Immature natural killer cell (primary cell): Measurements from ENCODE around the gene STOX1. TPM values are rescaled to one million over a fixed set of nuclear protein-coding genes. Genes with fewer than 3 reads are reported as not detected.

ENCODE experiments used
- DNase-seq, 3 donors: peaks; one replicate each; pipeline ENCODE4 v3.0.0; 2022; ENCODE audit warnings: mixed read lengths in 1 of 3
- H3K27ac Mint-ChIP-seq, 6 donors: one replicate each; pipeline ENCODE4 v1.8.0; 2020; ENCODE audit warnings: mixed read lengths in 6 of 6, mild to moderate bottlenecking in 5 of 6, inconsistent platforms in 4 of 6, moderate library complexity in 3 of 6
- H3K27me3 Mint-ChIP-seq, 3 donors: one replicate each; pipeline ENCODE4 v1.8.0; 2020 to 2021; ENCODE audit warnings: low read depth in 3 of 3, mild to moderate bottlenecking in 3 of 3, mixed read lengths in 3 of 3, moderate library complexity in 3 of 3, inconsistent platforms in 1 of 3
- H3K36me3 Mint-ChIP-seq, 3 donors: one replicate each; pipeline ENCODE4 v1.8.0; 2020; ENCODE audit warnings: mixed read lengths in 3 of 3, inconsistent platforms in 2 of 3, mild to moderate bottlenecking in 2 of 3
- H3K4me1 Mint-ChIP-seq, 2 donors: one replicate each; pipeline ENCODE4 v1.8.0; 2020; ENCODE audit warnings: inconsistent platforms in 2 of 2, mild to moderate bottlenecking in 2 of 2, mixed read lengths in 2 of 2, moderate library complexity in 1 of 2
- H3K4me3 Mint-ChIP-seq, 5 donors: one replicate each; pipeline ENCODE4 v1.8.0; 2020; ENCODE audit warnings: mild to moderate bottlenecking in 5 of 5, mixed read lengths in 5 of 5, inconsistent platforms in 3 of 5, moderate library complexity in 3 of 5
- H3K9me3 Mint-ChIP-seq, 6 donors: one replicate each; pipeline ENCODE4 v1.8.0; 2020; ENCODE audit warnings: mild to moderate bottlenecking in 6 of 6, mixed read lengths in 6 of 6, inconsistent platforms in 4 of 6, moderate library complexity in 3 of 6
- polyA plus RNA-seq, 3 donors: library from polyadenylated mRNA; unstranded; fragments of 300-500 nt; fragmentation: Illumina TruSeq; gene quantifications; one replicate each; pipeline ENCODE4 v1.2.3, GENCODE V29; 2021

Gene STOX1
- polyA plus RNA-seq, 3 donors from 2014 or later: not detected

- no peak for DNase-seq
- no peak overlapping the region for H3K27ac Mint-ChIP-seq
- H3K36me3 Mint-ChIP-seq: no peaks in the 10 kb centered on the region
- H3K4me1 Mint-ChIP-seq: no peaks in the 10 kb centered on the region
- H3K4me3 Mint-ChIP-seq: no peak overlapping the region
- H3K9me3 Mint-ChIP-seq: no peaks in the 10 kb centered on the region
- H3K27me3 Mint-ChIP-seq: no peaks in the 10 kb centered on the region
These were observed 49.2 kb downstream of the STOX1 start for GRCh38 chr10:68876246-68877138.

GRCh38 chr10:68877482-68878110 is 50.3 kb downstream of the STOX1 start:
- Mint-ChIP-seq H3K27me3 (no peaks in the 10 kb centered on the region), H3K36me3 (no peaks in the 10 kb centered on the region), H3K27ac (no peak overlapping the region), H3K9me3 (no peaks in the 10 kb centered on the region), H3K4me3 (no peak overlapping the region), H3K4me1 (no peaks in the 10 kb centered on the region)
- no peak for DNase-seq

GRCh38 chr10:68878496-68878895 is 51.2 kb downstream of the STOX1 start:
- H3K9me3 Mint-ChIP-seq: no peaks in the 10 kb centered on the region
- H3K4me3 Mint-ChIP-seq: no peak overlapping the region
- H3K4me1 Mint-ChIP-seq: no peaks in the 10 kb centered on the region
- no peak overlapping the region for H3K27ac Mint-ChIP-seq
- no peak for DNase-seq
- no peaks in the 10 kb centered on the region for H3K36me3 Mint-ChIP-seq
- H3K27me3 Mint-ChIP-seq: no peaks in the 10 kb centered on the region

- Mint-ChIP-seq H3K9me3 (no peaks in the 10 kb centered on the region), H3K27ac (no peak overlapping the region), H3K36me3 (no peaks in the 10 kb centered on the region), H3K27me3 (peaks cover 0 to 2% (median 2%) of the 10 kb centered on the region in 3 donors), H3K4me1 (no peaks in the 10 kb centered on the region), H3K4me3 (no peak overlapping the region)
- DNase-seq: no peak
These were observed 52.3 kb downstream of the STOX1 start for GRCh38 chr10:68879628-68880027.

GRCh38 chr10:68880181-68880580 is 52.9 kb downstream of the STOX1 start:
- no peaks in the 10 kb centered on the region for H3K4me1 Mint-ChIP-seq

GRCh38 chr10:68895041-68895440 is 67.7 kb downstream of the STOX1 start:
- no peak overlapping the region for H3K4me3 Mint-ChIP-seq
- peaks cover 5 to 11% of the 10 kb centered on the region in 2 donors for H3K4me1 Mint-ChIP-seq
- peaks cover 2 to 14% (median 2%) of the 10 kb centered on the region in 3 donors for H3K27me3 Mint-ChIP-seq
- DNase-seq: no peak
- no peaks in the 10 kb centered on the region for H3K36me3 Mint-ChIP-seq
- H3K9me3 Mint-ChIP-seq: no peaks in the 10 kb centered on the region
- no peak overlapping the region for H3K27ac Mint-ChIP-seq

More at GRCh38 chr10:68880181-68880580, 52.9 kb downstream of the STOX1 start:
- DNase-seq: no peak
- Mint-ChIP-seq H3K36me3 (no peaks in the 10 kb centered on the region), H3K4me3 (no peak overlapping the region), H3K27me3 (peaks cover 0 to 2% (median 2%) of the 10 kb centered on the region in 3 donors), H3K27ac (no peak overlapping the region), H3K9me3 (no peaks in the 10 kb centered on the region)

GRCh38 chr10:68897336-68897741 is 70.0 kb downstream of the STOX1 start:
- Mint-ChIP-seq H3K27me3 (peaks cover 7 to 20% (median 14%) of the 10 kb centered on the region in 3 donors), H3K27ac (no peak overlapping the region), H3K4me1 (peaks cover 25 to 28% of the 10 kb centered on the region in 2 donors), H3K36me3 (no peaks in the 10 kb centered on the region), H3K4me3 (no peak overlapping the region), H3K9me3 (no peaks in the 10 kb centered on the region)
- peak in 2 of 3 donors; percentile 10 to 30 for DNase-seq

- Mint-ChIP-seq H3K4me1 (peaks cover 35 to 40% of the 10 kb centered on the region in 2 donors), H3K4me3 (peak overlapping the region; percentile 19 to 97 (median 44)), H3K36me3 (peaks cover 0 to 3% (median 0%) of the 10 kb centered on the region in 3 donors), H3K27ac (peak overlapping the region; percentile 95 to 100 (median 99)), H3K27me3 (peaks cover 7 to 17% (median 14%) of the 10 kb centered on the region in 3 donors), H3K9me3 (no peaks in the 10 kb centered on the region)
- no peak for DNase-seq
These were observed 71.9 kb downstream of the STOX1 start for GRCh38 chr10:68899186-68899745.

GRCh38 chr10:68900427-68901104 is 73.2 kb downstream of the STOX1 start:
- Mint-ChIP-seq H3K36me3 (peaks cover 0 to 5% (median 0%) of the 10 kb centered on the region in 3 donors), H3K27me3 (peaks cover 7 to 15% (median 11%) of the 10 kb centered on the region in 3 donors), H3K27ac (peak overlapping the region; percentile 95 to 100 (median 99)), H3K4me3 (peak overlapping the region; percentile 89 to 99 (median 96)), H3K4me1 (peaks cover 41 to 47% of the 10 kb centered on the region in 2 donors), H3K9me3 (no peaks in the 10 kb centered on the region)
- DNase-seq: no peak

GRCh38 chr10:68901105-68901927 is 74.0 kb downstream of the STOX1 start, which contains the start of gene DDX50:
Gene DDX50 (plus strand): TSS chr10:68901315. CDS start chr10:68901385, 70 bp downstream.
- Mint-ChIP-seq H3K27ac (peak within 1 kb of the TSS; percentile 95 to 100 (median 99)), H3K27me3 (peaks cover 7 to 15% (median 11%) of the 10 kb centered on the region in 3 donors), H3K4me1 (peaks cover 43 to 53% of the 10 kb centered on the region in 2 donors), H3K4me3 (peak within 1 kb of the TSS; percentile 89 to 99 (median 96)), H3K9me3 (no peaks in the 10 kb centered on the region), H3K36me3 (peaks cover 1 to 7% (median 3%) of the 10 kb centered on the region in 3 donors)
- DNase-seq: peak; percentile 97

- H3K9me3 Mint-ChIP-seq: no peaks in the 10 kb centered on the region
- H3K4me1 Mint-ChIP-seq: peaks cover 46 to 61% of the 10 kb centered on the region in 2 donors
- peaks cover 7 to 15% (median 8%) of the 10 kb centered on the region in 3 donors for H3K27me3 Mint-ChIP-seq
- H3K4me3 Mint-ChIP-seq: peak overlapping the region; percentile 63 to 97 (median 89)
- H3K27ac Mint-ChIP-seq: peak overlapping the region; percentile 94 to 100 (median 99)
- H3K36me3 Mint-ChIP-seq: peaks cover 9 to 12% (median 11%) of the 10 kb centered on the region in 3 donors
- no peak for DNase-seq
These were observed 75.1 kb downstream of the STOX1 start for GRCh38 chr10:68902382-68902781.

GRCh38 chr10:68924593-68924992 is 97.3 kb downstream of the STOX1 start:
- Mint-ChIP-seq H3K36me3 (peaks cover 4 to 11% (median 9%) of the 10 kb centered on the region in 3 donors), H3K9me3 (no peaks in the 10 kb centered on the region), H3K27me3 (peaks cover 0 to 2% (median 0%) of the 10 kb centered on the region in 3 donors), H3K4me3 (no peak overlapping the region), H3K27ac (peak overlapping the region in 2 of 6 donors; percentile 59 to 69), H3K4me1 (peaks cover 2 to 17% of the 10 kb centered on the region in 2 donors)
- DNase-seq: no peak
